GM18508 (cell line): ENCODE measurements around the gene HOXA2.

Experiments used
- ATAC-seq: cut with Tn5 transposase; IDR thresholded peaks from one replicate; pipeline ENCODE4 v1.9.1; 2021; ENCODE audit warnings: moderate number of reproducible peaks; ENCODE audit not compliant: insufficient read depth, unreplicated experiment

Gene HOXA2

DNA sequence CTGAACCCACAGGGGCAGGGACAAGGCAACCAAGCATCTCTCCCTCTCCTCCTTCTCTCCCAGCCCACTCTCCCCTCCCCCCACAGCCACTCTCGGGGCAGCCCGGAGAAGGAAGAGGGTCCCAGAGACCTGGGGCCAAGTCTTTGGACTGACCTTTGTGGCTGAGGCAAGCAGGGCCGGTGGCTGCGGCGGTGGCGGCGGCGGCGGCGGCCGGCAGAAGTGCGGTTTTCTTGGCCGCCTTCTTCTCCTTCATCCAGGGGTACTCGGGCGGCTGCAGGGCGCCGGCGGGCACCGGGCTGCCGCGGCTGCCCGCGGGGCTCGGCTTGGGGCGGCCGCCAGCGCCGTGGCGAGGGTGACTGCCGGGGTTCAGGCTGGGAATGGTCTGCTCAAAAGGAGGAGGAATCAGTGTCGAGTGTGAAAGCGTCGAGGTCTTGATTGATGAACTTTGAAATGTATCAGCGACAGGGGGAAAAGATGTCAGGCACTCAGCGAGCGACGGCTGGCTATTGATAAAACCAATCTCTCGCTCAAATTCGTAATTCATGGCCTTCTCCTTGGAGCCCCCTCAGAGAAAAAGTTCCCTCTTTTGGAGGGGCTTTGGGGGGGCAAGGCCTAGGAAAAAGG lies 414 bp downstream of the HOXA2 start:
- ATAC-seq = no peak

DNA sequence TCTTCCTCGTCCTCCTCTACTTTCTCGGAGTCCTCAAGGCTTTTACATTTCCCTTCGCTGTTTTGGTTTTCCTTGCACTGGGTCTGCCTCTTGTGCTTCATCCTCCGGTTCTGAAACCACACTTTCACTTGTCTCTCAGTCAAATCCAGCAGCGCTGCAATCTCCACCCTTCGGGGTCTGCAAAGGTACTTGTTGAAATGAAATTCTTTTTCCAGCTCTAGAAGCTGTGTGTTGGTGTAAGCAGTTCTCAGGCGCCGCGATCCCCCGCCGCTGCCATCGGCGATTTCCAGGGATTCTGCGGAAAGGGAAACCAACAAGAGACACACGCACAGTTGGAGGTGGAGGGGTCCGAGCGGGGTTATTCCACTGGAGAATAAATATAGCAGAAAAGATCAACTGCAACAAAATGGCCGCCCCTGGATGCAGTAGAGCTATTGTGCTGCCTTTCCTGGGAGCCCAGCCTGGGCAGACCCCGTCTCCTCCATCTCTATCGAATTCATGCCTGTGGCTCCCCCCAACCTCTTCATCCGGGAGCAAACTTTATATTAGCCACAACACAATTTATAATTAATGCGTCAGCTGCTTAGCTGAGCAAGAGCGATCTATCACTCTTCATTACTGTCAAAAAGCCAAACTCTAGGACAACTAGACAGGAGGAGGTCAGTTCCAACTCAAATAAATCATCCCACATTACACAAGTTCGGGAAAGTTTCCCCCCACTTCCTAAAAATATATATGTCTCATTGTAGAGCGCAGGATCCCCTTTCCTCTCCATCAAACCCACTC lies 1.1 kb downstream of the HOXA2 start:
- no peak for ATAC-seq

GRCh38 chr7:27100694-27101170 lies 1.8 kb downstream of the HOXA2 start:
- ATAC-seq = no peak

- no peak for ATAC-seq
These were observed 2.8 kb downstream of the HOXA2 start for GRCh38 chr7:27099453-27100370.

GRCh38 chr7:27098578-27099451 lies 3.7 kb downstream of the HOXA2 start:
- no peak for ATAC-seq

DNA sequence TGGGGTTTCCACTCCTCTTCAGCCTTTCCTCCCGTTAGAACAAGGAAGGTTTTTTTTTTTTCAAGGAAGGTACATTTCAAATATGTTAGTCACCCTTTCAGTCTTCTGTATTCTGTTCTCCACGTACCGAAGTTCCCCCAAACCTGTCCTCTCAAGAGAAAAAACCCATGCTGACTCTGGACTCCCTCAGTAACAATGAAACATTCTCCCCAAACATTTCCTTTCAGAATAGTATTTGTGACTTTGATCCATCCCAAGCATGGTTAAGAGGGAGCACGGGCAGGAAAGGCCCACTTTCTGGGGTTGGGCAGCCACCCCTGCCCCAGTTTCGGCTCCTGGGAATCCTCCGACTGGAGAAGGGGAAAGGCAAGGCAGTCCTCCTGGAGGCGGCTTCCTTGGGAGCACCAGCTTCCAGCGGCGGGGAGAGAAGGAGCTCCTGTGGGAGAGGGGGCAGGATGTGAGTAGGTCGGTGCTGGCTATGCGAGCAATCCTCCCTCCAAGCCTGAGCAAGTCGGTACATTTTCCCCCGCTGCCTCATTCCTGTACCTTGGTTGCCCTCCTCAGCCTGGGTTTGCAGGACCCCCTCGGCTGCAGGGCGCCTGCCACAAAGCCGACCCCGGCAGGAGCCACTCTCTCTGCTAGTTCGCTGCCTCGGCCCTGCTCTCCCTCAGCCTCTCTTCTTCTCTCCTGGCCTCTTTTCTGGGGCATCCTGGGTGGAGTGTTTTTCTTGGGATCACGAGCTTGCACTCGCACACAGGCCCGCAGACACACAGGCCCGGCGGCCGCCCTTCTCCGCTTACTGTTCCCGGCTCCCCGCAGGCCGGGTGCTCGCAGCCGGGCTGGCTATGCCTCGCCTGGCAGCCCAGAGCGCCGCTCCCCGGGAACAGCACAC lies 4.6 kb downstream of the HOXA2 start:
- no peak for ATAC-seq

GRCh38 chr7:27096768-27097514 lies 5.5 kb downstream of the HOXA2 start:
- ATAC-seq = no peak

DNA sequence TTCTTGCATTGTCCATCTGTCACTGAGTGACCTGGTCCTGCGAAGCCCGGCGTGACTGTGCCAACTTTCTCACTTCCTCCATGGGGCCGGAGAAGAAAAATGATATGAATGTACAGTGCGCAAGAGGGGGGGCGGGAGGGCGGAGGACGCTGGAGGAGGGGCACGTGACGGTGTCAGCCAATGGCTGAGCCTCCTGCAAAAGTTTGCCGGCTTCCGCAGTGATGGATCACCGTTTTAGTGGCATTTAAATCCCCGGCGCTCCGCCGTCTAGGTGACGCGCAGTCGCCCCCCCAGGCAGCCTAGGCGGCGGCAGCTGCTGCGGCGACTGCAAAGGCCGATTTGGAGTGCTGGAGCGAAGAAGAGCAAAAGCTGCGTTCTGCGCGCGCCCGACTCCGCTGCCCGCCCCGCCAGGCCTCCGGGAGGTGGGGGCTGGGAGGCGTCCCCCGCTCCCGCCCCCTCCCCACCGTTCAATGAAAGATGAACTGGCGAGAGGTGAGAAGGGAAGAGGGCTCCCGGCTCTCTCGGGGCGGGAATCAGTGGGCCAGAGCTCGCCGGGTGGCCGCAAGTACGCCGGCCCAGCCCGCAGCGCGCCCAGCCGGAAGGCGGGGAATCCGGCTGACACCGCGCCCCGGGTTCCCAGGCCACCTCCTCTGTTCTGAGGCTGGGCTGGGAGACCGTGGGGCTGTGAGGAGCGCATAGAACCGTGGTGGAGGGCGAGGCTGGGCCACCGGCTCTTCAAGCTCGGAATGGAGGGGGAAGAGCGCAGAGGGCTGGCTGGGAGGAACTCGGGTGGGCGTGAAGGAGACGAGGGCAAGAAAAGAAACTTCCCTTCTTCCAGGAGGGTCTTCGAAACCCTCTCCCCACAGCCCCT lies 6.4 kb downstream of the HOXA2 start, which contains the start of gene HOXA1:
Gene HOXA1 (minus strand): TSS at position 104 of the 871 bp plus-strand sequence. CDS start 88 bp downstream, at position 16.
- peak; percentile 56 for ATAC-seq

- ATAC-seq = no peak
These were observed 7.2 kb downstream of the HOXA2 start for GRCh38 chr7:27095050-27095896.

GRCh38 chr7:27094304-27095049 lies 8.0 kb downstream of the HOXA2 start:
- ATAC-seq = no peak

- ATAC-seq = no peak
These were observed 9.1 kb downstream of the HOXA2 start for GRCh38 chr7:27093184-27093895.

DNA sequence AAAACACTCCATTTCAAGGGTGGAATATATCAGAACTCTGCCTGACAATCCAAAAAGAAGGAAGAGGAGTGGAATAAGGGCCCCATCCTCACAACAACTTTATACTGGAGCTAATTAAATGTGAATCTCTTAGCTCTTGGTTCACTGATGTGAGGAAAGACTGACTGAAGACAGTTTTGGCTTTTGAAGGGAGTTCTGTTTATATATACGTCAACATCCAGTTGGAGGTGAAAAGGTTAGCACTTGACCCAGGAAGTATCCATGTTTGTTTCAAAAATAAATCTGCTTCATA lies 9.7 kb downstream of the HOXA2 start:
- ATAC-seq = no peak

- ATAC-seq = no peak
These were observed 10.3 kb downstream of the HOXA2 start for GRCh38 chr7:27091941-27092818.

GRCh38 chr7:27091105-27091504 lies 11.4 kb downstream of the HOXA2 start:
- no peak for ATAC-seq
